HFFc6 (cell line): Measurements from ENCODE around the gene ARCN1. TPM values are rescaled to one million over a fixed set of nuclear protein-coding genes. Genes with fewer than 3 reads are reported as not detected.

Experiments used
- DNase-seq: peaks from one replicate; pipeline ENCODE4 v3.0.0-alpha.2; 2018
- H3K27ac Mint-ChIP-seq: 2 replicates; pipeline ENCODE4 v1.8.0; 2020; ENCODE audit warnings: mild to moderate bottlenecking, mixed read lengths
- H3K27me3 Mint-ChIP-seq: 2 replicates; pipeline ENCODE4 v1.8.0; 2021; ENCODE audit warnings: mild to moderate bottlenecking, moderate library complexity, mixed read lengths; ENCODE audit not compliant: insufficient read depth
- H3K36me3 Mint-ChIP-seq: 2 replicates; pipeline ENCODE4 v1.8.0; 2021; ENCODE audit warnings: low read depth, mixed read lengths
- H3K4me1 Mint-ChIP-seq: 2 replicates; pipeline ENCODE4 v1.8.0; 2020; ENCODE audit warnings: low read depth, mixed read lengths
- H3K4me3 Mint-ChIP-seq: 2 replicates; pipeline ENCODE4 v1.8.0; 2020; ENCODE audit warnings: mild to moderate bottlenecking, moderate library complexity, mixed read lengths
- H3K9me3 Mint-ChIP-seq: 2 replicates; pipeline ENCODE4 v1.8.0; 2020; ENCODE audit warnings: mild to moderate bottlenecking, mixed read lengths
- total RNA-seq, 6 experiments: library from RNA; stranded (reverse); fragmentation: NEBNext Ultra II Directional; extraction: Animal tissue kit (Norgen Biotek cat#: 25700); gene quantifications; 2 replicates in 1 of 6; 3 replicates in 5 of 6; pipeline ENCODE4 v1.2.3, GENCODE V29; 2021
- TF ChIP-seq, protein P1 (sequence below): fragments of 200-600 bp; sonication (generic); IDR thresholded peaks from 2 replicates; pipeline ENCODE4 v1.5.0; 2021; ENCODE audit warnings: antibody characterized with exemption, mild to moderate bottlenecking

Gene ARCN1
- total RNA-seq, 6 experiments from 2014 or later = 271 to 331 (median 319) TPM

DNA sequence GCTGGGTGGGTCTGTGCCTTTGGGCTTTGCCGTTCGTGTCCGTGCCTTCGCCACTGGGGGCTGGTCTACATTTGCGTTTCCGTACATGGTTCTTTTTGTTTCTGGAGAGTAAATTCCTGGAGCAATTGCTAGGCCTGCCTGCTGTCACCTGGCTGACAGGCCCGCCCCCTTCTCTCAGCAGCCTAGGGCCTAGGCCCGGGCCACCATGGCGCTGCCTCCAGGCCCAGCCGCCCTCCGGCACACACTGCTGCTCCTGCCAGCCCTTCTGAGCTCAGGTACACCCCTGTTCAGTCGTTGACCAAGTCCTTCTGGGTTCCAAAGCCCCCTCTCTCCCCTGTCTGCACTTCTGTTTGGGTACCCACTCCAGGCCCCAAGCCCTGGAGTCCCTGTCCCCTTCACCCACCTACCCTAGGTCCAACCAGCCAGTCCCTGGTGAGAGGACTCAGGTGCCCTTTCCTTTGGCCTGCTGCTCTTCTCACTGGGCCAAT is 40.6 kb upstream of the ARCN1 start:
- Mint-ChIP-seq H3K27me3 (peaks cover 6% of the 10 kb centered on the region), H3K4me1 (peaks cover 21% of the 10 kb centered on the region), H3K36me3 (0 out of 2 replicates have a peak, but pooled peaks cover 7% of the 10 kb centered on the region), H3K4me3 (peak overlapping the region; percentile 91), H3K27ac (peak overlapping the region; percentile 53; the same call in 1 of the 2 replicates), H3K9me3 (no peaks in the 10 kb centered on the region)
- no peak for DNase-seq
- TF ChIP-seq, protein P1, sequence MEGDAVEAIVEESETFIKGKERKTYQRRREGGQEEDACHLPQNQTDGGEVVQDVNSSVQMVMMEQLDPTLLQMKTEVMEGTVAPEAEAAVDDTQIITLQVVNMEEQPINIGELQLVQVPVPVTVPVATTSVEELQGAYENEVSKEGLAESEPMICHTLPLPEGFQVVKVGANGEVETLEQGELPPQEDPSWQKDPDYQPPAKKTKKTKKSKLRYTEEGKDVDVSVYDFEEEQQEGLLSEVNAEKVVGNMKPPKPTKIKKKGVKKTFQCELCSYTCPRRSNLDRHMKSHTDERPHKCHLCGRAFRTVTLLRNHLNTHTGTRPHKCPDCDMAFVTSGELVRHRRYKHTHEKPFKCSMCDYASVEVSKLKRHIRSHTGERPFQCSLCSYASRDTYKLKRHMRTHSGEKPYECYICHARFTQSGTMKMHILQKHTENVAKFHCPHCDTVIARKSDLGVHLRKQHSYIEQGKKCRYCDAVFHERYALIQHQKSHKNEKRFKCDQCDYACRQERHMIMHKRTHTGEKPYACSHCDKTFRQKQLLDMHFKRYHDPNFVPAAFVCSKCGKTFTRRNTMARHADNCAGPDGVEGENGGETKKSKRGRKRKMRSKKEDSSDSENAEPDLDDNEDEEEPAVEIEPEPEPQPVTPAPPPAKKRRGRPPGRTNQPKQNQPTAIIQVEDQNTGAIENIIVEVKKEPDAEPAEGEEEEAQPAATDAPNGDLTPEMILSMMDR = no peak

DNA sequence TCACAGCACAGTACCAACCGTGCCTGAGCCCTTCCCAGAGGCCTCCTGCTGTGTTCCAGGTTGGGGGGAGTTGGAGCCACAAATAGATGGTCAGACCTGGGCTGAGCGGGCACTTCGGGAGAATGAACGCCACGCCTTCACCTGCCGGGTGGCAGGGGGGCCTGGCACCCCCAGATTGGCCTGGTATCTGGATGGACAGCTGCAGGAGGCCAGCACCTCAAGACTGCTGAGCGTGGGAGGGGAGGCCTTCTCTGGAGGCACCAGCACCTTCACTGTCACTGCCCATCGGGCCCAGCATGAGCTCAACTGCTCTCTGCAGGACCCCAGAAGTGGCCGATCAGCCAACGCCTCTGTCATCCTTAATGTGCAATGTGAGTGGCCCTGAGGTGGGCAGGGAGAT is 40.1 kb upstream of the ARCN1 start:
- Mint-ChIP-seq H3K27ac (no peak overlapping the region), H3K4me1 (peaks cover 21% of the 10 kb centered on the region), H3K9me3 (no peaks in the 10 kb centered on the region), H3K36me3 (0 out of 2 replicates have a peak, but pooled peaks cover 7% of the 10 kb centered on the region), H3K4me3 (peak overlapping the region; percentile 91), H3K27me3 (peaks cover 6% of the 10 kb centered on the region)
- TF ChIP-seq, protein P1 = no peak
- DNase-seq = no peak

DNA sequence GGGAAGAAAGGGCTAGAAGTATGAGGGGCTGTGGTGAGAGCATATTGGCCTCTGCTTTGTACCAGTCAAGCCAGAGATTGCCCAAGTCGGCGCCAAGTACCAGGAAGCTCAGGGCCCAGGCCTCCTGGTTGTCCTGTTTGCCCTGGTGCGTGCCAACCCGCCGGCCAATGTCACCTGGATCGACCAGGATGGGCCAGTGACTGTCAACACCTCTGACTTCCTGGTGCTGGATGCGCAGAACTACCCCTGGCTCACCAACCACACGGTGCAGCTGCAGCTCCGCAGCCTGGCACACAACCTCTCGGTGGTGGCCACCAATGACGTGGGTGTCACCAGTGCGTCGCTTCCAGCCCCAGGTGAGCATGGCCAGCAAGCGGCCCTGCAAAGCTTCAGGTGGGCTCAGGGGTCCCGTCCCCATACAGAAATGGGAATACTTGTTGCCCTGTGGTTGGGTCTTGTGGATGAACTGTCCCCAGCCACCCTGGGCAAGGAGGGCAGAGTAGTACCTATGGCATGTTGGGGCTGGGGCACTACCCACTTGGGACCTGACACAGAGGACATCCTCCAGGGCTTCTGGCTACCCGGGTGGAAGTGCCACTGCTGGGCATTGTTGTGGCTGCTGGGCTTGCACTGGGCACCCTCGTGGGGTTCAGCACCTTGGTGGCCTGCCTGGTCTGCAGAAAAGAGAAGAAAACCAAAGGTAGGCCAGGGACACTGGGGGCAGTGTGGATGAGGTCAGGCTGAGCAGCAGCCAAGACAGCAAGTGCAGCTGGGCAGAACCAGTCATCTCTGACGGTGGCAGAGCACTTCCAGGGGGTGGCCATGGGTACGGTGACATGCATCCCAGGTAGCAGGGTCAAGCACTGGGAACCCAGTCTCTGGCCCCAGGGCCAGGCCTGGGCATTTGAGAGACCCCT is 39.1 kb upstream of the ARCN1 start:
- no peak for DNase-seq
- Mint-ChIP-seq H3K27me3 (peaks cover 5% of the 10 kb centered on the region), H3K36me3 (no peaks in the 10 kb centered on the region), H3K4me3 (no peak overlapping the region), H3K9me3 (no peaks in the 10 kb centered on the region), H3K4me1 (peaks cover 28% of the 10 kb centered on the region), H3K27ac (no peak overlapping the region)
- TF ChIP-seq, protein P1 = no peak

DNA sequence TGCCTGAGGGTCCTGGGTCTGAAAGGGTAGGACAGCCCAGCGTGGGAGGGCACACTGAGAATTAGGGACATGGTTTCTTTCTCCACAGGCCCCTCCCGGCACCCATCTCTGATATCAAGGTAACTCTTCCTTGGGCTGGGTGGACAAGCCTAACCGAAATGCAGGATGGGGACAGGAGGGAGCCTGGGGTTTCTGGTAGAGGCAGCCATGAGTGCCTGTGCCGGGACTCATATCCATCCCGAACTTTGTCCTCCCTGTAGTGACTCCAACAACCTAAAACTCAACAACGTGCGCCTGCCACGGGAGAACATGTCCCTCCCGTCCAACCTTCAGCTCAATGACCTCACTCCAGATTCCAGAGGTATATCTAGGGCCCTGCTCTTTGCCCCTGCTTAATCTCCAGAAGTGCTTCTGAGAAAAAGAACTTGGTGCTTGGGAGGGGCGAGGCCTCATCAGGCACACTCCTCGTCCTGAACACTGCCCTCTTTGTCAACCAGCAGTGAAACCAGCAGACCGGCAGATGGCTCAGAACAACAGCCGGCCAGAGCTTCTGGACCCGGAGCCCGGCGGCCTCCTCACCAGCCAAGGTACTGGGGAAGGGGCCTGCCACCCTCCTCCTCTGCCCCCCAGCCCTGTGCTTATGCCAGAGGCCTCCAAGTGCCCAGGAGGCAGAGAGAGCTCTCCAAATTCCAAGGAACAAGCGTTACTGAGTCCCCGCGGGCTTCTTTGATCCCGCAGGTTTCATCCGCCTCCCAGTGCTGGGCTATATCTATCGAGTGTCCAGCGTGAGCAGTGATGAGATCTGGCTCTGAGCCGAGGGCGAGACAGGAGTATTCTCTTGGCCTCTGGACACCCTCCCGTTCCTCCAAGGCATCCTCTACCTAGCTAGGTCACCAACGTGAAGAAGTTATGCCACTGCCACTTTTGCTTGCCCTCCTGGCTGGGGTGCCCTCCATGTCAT is 38.2 kb upstream of the ARCN1 start:
- Mint-ChIP-seq H3K27me3 (no peaks in the 10 kb centered on the region; the same call in none of the 2 replicates), H3K27ac (no peak overlapping the region), H3K36me3 (no peaks in the 10 kb centered on the region), H3K4me1 (peaks cover 36% of the 10 kb centered on the region), H3K4me3 (no peak overlapping the region), H3K9me3 (no peaks in the 10 kb centered on the region)
- TF ChIP-seq, protein P1 = no peak
- DNase-seq = no peak

DNA sequence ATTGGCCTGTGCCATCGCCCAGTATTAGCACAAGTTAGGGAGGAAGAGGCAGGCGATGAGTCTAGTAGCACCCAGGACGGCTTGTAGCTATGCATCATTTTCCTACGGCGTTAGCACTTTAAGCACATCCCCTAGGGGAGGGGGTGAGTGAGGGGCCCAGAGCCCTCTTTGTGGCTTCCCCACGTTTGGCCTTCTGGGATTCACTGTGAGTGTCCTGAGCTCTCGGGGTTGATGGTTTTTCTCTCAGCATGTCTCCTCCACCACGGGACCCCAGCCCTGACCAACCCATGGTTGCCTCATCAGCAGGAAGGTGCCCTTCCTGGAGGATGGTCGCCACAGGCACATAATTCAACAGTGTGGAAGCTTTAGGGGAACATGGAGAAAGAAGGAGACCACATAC is 36.9 kb upstream of the ARCN1 start:
- Mint-ChIP-seq H3K27ac (no peak overlapping the region), H3K9me3 (no peaks in the 10 kb centered on the region), H3K27me3 (no peaks in the 10 kb centered on the region; the same call in none of the 2 replicates), H3K4me1 (peaks cover 34% of the 10 kb centered on the region), H3K4me3 (no peak overlapping the region), H3K36me3 (0 out of 2 replicates have a peak, but pooled peaks cover 2% of the 10 kb centered on the region)
- DNase-seq = no peak
- TF ChIP-seq, protein P1 = no peak
